Measurements from ENCODE around the gene SLC46A2.

SLC46A2 gene

GRCh38 chr9:112891521-112891920, 845 bp upstream of the SLC46A2 start:
- in situ Hi-C loops (cut with MboI; ENCODE audit: low pct_unique_long_range_greater_than_20kb, low sequenced_read_pairs) = loop anchor here (10.0 kb wide), 1 partner anchor 47 kb away; no protein-coding TSS in a partner anchor
- no peak for DNase-seq

GRCh38 chr9:112887381-112887780, 3.3 kb downstream of the SLC46A2 start:
- peak; percentile 75 for DNase-seq
- in situ Hi-C loops (cut with MboI; ENCODE audit: low pct_unique_long_range_greater_than_20kb, low sequenced_read_pairs) = no loop called here

GRCh38 chr9:112886351-112886750, 4.3 kb downstream of the SLC46A2 start:
- in situ Hi-C loops (cut with MboI; ENCODE audit: low pct_unique_long_range_greater_than_20kb, low sequenced_read_pairs) = no loop called here
- DNase-seq = no peak

GRCh38 chr9:112885324-112885723, 5.4 kb downstream of the SLC46A2 start:
- in situ Hi-C loops (cut with MboI; ENCODE audit: low pct_unique_long_range_greater_than_20kb, low sequenced_read_pairs) = no loop called here

GRCh38 chr9:112884721-112885120, 6.0 kb downstream of the SLC46A2 start:
- in situ Hi-C loops (cut with MboI; ENCODE audit: low pct_unique_long_range_greater_than_20kb, low sequenced_read_pairs) = no loop called here
- no peak for DNase-seq

More at GRCh38 chr9:112885324-112885723, 5.4 kb downstream of the SLC46A2 start:
- no peak for DNase-seq

GRCh38 chr9:112884101-112884500, 6.6 kb downstream of the SLC46A2 start:
- in situ Hi-C loops (cut with MboI; ENCODE audit: low pct_unique_long_range_greater_than_20kb, low sequenced_read_pairs) = no loop called here
- DNase-seq = no peak

- DNase-seq = no peak
- in situ Hi-C loops (cut with MboI; ENCODE audit: low pct_unique_long_range_greater_than_20kb, low sequenced_read_pairs) = no loop called here
Observed at GRCh38 chr9:112881331-112881730, 9.3 kb downstream of the SLC46A2 start.

GRCh38 chr9:112880650-112881049, 10.0 kb downstream of the SLC46A2 start:
- in situ Hi-C loops (cut with MboI; ENCODE audit: low pct_unique_long_range_greater_than_20kb, low sequenced_read_pairs) = no loop called here
- DNase-seq = no peak

GRCh38 chr9:112878752-112879151, 11.9 kb downstream of the SLC46A2 start:
- in situ Hi-C loops (cut with MboI; ENCODE audit: low pct_unique_long_range_greater_than_20kb, low sequenced_read_pairs) = no loop called here
- no peak for DNase-seq

- no peak for DNase-seq
- in situ Hi-C loops (cut with MboI; ENCODE audit: low pct_unique_long_range_greater_than_20kb, low sequenced_read_pairs) = no loop called here
Observed at GRCh38 chr9:112873773-112874405, 16.8 kb downstream of the SLC46A2 start.

- DNase-seq = peak; percentile 58
- in situ Hi-C loops (cut with MboI; ENCODE audit: low pct_unique_long_range_greater_than_20kb, low sequenced_read_pairs) = no loop called here
Observed at GRCh38 chr9:112872019-112872418, 18.7 kb downstream of the SLC46A2 start.

GRCh38 chr9:112870556-112870955, 20.1 kb downstream of the SLC46A2 start:
- in situ Hi-C loops (cut with MboI; ENCODE audit: low pct_unique_long_range_greater_than_20kb, low sequenced_read_pairs) = no loop called here
- no peak for DNase-seq

- DNase-seq = no peak
Observed at GRCh38 chr9:112869917-112870316, 20.8 kb downstream of the SLC46A2 start.

GRCh38 chr9:112869041-112869529, 21.6 kb downstream of the SLC46A2 start:
- DNase-seq = no peak
- in situ Hi-C loops (cut with MboI; ENCODE audit: low pct_unique_long_range_greater_than_20kb, low sequenced_read_pairs) = no loop called here

More at GRCh38 chr9:112869917-112870316, 20.8 kb downstream of the SLC46A2 start:
- in situ Hi-C loops (cut with MboI; ENCODE audit: low pct_unique_long_range_greater_than_20kb, low sequenced_read_pairs) = no loop called here

- in situ Hi-C loops (cut with MboI; ENCODE audit: low pct_unique_long_range_greater_than_20kb, low sequenced_read_pairs) = no loop called here
- DNase-seq = no peak
Observed at GRCh38 chr9:112868461-112868860, 22.2 kb downstream of the SLC46A2 start.

GRCh38 chr9:112867275-112867991, 23.2 kb downstream of the SLC46A2 start:
- peak; percentile 66 for DNase-seq
- in situ Hi-C loops (cut with MboI; ENCODE audit: low pct_unique_long_range_greater_than_20kb, low sequenced_read_pairs) = no loop called here

- no peak for DNase-seq
Observed at GRCh38 chr9:112866662-112867274, 23.9 kb downstream of the SLC46A2 start.

GRCh38 chr9:112864982-112865381, 25.7 kb downstream of the SLC46A2 start:
- no peak for DNase-seq
- in situ Hi-C loops (cut with MboI; ENCODE audit: low pct_unique_long_range_greater_than_20kb, low sequenced_read_pairs) = no loop called here

More at GRCh38 chr9:112866662-112867274, 23.9 kb downstream of the SLC46A2 start:
- in situ Hi-C loops (cut with MboI; ENCODE audit: low pct_unique_long_range_greater_than_20kb, low sequenced_read_pairs) = no loop called here

GRCh38 chr9:112864403-112864802, 26.3 kb downstream of the SLC46A2 start:
- no peak for DNase-seq
- in situ Hi-C loops (cut with MboI; ENCODE audit: low pct_unique_long_range_greater_than_20kb, low sequenced_read_pairs) = no loop called here

- in situ Hi-C loops (cut with MboI; ENCODE audit: low pct_unique_long_range_greater_than_20kb, low sequenced_read_pairs) = no loop called here
- DNase-seq = no peak
Observed at GRCh38 chr9:112863746-112864145, 26.9 kb downstream of the SLC46A2 start.

Measured in KBM-7 (cell line).